Neural progenitor cell (in vitro differentiated cells): ENCODE results near the gene ADAMTSL1. TPM values are rescaled to one million over a fixed set of nuclear protein-coding genes. Genes with fewer than 3 reads are reported as not detected.
A peak's percentile ranks its signal among the peaks of the same experiment; 100 is the strongest.

Source experiments
- DNase-seq: peaks from one replicate; pipeline ENCODE4 v3.0.0-alpha.2; 2016; ENCODE audit warnings: low spot score
- H2AFZ ChIP-seq: fragments of 200-600 bp; sonication (generic); replicated peaks from 2 replicates; pipeline ENCODE4 v1.6.1; 2016; ENCODE audit warnings: antibody characterized with exemption
- H3F3A ChIP-seq: fragments of 200-600 bp; sonication (generic); 2 replicates; pipeline ENCODE4 v1.6.1; 2016; ENCODE audit warnings: antibody characterized with exemption, low read depth
- H3K27ac ChIP-seq: fragments of 200-600 bp; sonication (generic); 2 replicates; pipeline ENCODE4 v1.5.1; 2016; ENCODE audit warnings: mild to moderate bottlenecking
- H3K27me3 ChIP-seq: fragments of 200-600 bp; sonication (generic); 2 replicates; pipeline ENCODE4 v1.6.1; 2016; ENCODE audit warnings: mild to moderate bottlenecking, moderate library complexity
- H3K36me3 ChIP-seq: fragments of 200-600 bp; sonication (generic); 2 replicates; pipeline ENCODE4 v1.5.1; 2016
- H3K4me1 ChIP-seq: fragments of 200-600 bp; sonication (generic); 2 replicates; pipeline ENCODE4 v1.6.1; 2016; ENCODE audit warnings: mixed run types
- H3K4me2 ChIP-seq: fragments of 200-600 bp; sonication (generic); 2 replicates; pipeline ENCODE4 v1.6.1; 2016
- H3K4me3 ChIP-seq: fragments of 200-600 bp; sonication (generic); 2 replicates; pipeline ENCODE4 v1.5.1; 2016
- H3K79me2 ChIP-seq: fragments of 200-600 bp; sonication (generic); 2 replicates; pipeline ENCODE4 v1.6.1; 2016; ENCODE audit warnings: low read depth
- H3K9ac ChIP-seq: fragments of 200-600 bp; sonication (generic); 2 replicates; pipeline ENCODE4 v1.6.1; 2016
- H3K9me3 ChIP-seq: fragments of 200-600 bp; sonication (generic); 2 replicates; pipeline ENCODE4 v1.5.1; 2016; ENCODE audit warnings: low read depth
- H4K20me1 ChIP-seq: fragments of 200-600 bp; sonication (generic); 2 replicates; pipeline ENCODE4 v1.6.1; 2016; ENCODE audit warnings: low read depth
- H3K27ac Mint-ChIP-seq: 3 replicates; pipeline ENCODE4 v1.8.0; 2021; ENCODE audit warnings: mixed read lengths
- H3K27me3 Mint-ChIP-seq: 2 replicates; pipeline ENCODE4 v1.8.0; 2022; ENCODE audit warnings: low read depth, mild to moderate bottlenecking, inconsistent platforms, moderate library complexity, mixed read lengths; ENCODE audit not compliant: insufficient read depth
- H3K36me3 Mint-ChIP-seq: 3 replicates; pipeline ENCODE4 v1.8.0; 2021; ENCODE audit warnings: mixed read lengths
- H3K4me1 Mint-ChIP-seq: 3 replicates; pipeline ENCODE4 v1.8.0; 2021; ENCODE audit warnings: mixed read lengths
- H3K4me3 Mint-ChIP-seq: 3 replicates; pipeline ENCODE4 v1.8.0; 2021; ENCODE audit warnings: mild to moderate bottlenecking, moderate library complexity, mixed read lengths
- H3K9me3 Mint-ChIP-seq: 3 replicates; pipeline ENCODE4 v1.8.0; 2020; ENCODE audit warnings: mixed read lengths
- EZH2 ChIP-seq: fragments of 200-600 bp; sonication (generic); IDR thresholded peaks from 2 replicates; pipeline ENCODE4 v1.6.1; 2017; ENCODE audit warnings: antibody characterized with exemption, mild to moderate bottlenecking, moderate library complexity
- EZH2phosphoT487 ChIP-seq: fragments of 200-600 bp; sonication (generic); IDR thresholded peaks from 2 replicates; pipeline ENCODE4 v1.6.1; 2017; ENCODE audit warnings: antibody characterized with exemption
- total RNA-seq: library from RNA; depleted of rRNA; stranded (reverse); fragments of >200 nt; gene quantifications from 2 replicates; pipeline ENCODE4 v1.2.3, GENCODE V29; 2015; ENCODE audit warnings: low replicate concordance
- TF ChIP-seq, protein P1 (sequence below): fragments of 200-600 bp; sonication (generic); IDR thresholded peaks from 2 replicates; pipeline ENCODE4 v1.5.1; 2017; ENCODE audit warnings: antibody characterized with exemption, mild to moderate bottlenecking

Gene ADAMTSL1
- total RNA-seq, 1 donor from 2014 or later = 0.73 TPM

- no peaks in the 10 kb centered on the region for H3K36me3 ChIP-seq
- H3K27me3 Mint-ChIP-seq = no peaks in the 10 kb centered on the region
- H3K4me1 Mint-ChIP-seq = peaks cover 11% of the 10 kb centered on the region
- TF ChIP-seq EZH2phosphoT487 (no peak), EZH2 (no peak)
- TF ChIP-seq, protein P1, sequence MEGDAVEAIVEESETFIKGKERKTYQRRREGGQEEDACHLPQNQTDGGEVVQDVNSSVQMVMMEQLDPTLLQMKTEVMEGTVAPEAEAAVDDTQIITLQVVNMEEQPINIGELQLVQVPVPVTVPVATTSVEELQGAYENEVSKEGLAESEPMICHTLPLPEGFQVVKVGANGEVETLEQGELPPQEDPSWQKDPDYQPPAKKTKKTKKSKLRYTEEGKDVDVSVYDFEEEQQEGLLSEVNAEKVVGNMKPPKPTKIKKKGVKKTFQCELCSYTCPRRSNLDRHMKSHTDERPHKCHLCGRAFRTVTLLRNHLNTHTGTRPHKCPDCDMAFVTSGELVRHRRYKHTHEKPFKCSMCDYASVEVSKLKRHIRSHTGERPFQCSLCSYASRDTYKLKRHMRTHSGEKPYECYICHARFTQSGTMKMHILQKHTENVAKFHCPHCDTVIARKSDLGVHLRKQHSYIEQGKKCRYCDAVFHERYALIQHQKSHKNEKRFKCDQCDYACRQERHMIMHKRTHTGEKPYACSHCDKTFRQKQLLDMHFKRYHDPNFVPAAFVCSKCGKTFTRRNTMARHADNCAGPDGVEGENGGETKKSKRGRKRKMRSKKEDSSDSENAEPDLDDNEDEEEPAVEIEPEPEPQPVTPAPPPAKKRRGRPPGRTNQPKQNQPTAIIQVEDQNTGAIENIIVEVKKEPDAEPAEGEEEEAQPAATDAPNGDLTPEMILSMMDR = no peak
- DNase-seq = no peak
- H2AFZ ChIP-seq = peak overlapping the region; percentile 50
- no peaks in the 10 kb centered on the region for H3K27me3 ChIP-seq
- no peak overlapping the region for H3K27ac Mint-ChIP-seq
- no peak overlapping the region for H3K27ac ChIP-seq
- H3K36me3 Mint-ChIP-seq = no peaks in the 10 kb centered on the region
- no peaks in the 10 kb centered on the region for H3K9me3 ChIP-seq
- peaks cover 10% of the 10 kb centered on the region for H3K4me1 ChIP-seq
- no peaks in the 10 kb centered on the region for H3K9me3 Mint-ChIP-seq
- H3K4me3 ChIP-seq = no peak overlapping the region
- H3K4me3 Mint-ChIP-seq = no peak overlapping the region
- no peaks in the 10 kb centered on the region for H3F3A ChIP-seq
- H3K4me2 ChIP-seq = no peak overlapping the region
- no peaks in the 10 kb centered on the region for H4K20me1 ChIP-seq
- no peaks in the 10 kb centered on the region for H3K79me2 ChIP-seq
- H3K9ac ChIP-seq = no peak overlapping the region
Observed at GRCh38 chr9:18448101-18448500, 25.9 kb upstream of the ADAMTSL1 start.

GRCh38 chr9:18451406-18451805, 22.5 kb upstream of the ADAMTSL1 start:
- no peaks in the 10 kb centered on the region for H3K36me3 Mint-ChIP-seq
- H2AFZ ChIP-seq = no peak overlapping the region
- no peak overlapping the region for H3K9ac ChIP-seq
- H3K4me1 Mint-ChIP-seq = peaks cover 11% of the 10 kb centered on the region
- H3F3A ChIP-seq = no peaks in the 10 kb centered on the region
- TF ChIP-seq EZH2phosphoT487 = no peak
- TF ChIP-seq, protein P1 = no peak
- no peak overlapping the region for H3K4me2 ChIP-seq
- no peak for DNase-seq
- no peaks in the 10 kb centered on the region for H3K27me3 ChIP-seq
- no peaks in the 10 kb centered on the region for H3K9me3 ChIP-seq
- no peaks in the 10 kb centered on the region for H3K27me3 Mint-ChIP-seq
- H3K9me3 Mint-ChIP-seq = no peaks in the 10 kb centered on the region
- H3K4me1 ChIP-seq = peaks cover 10% of the 10 kb centered on the region
- H3K27ac ChIP-seq = no peak overlapping the region
- no peaks in the 10 kb centered on the region for H3K79me2 ChIP-seq
- no peaks in the 10 kb centered on the region for H3K36me3 ChIP-seq
- no peaks in the 10 kb centered on the region for H4K20me1 ChIP-seq
- no peak overlapping the region for H3K4me3 ChIP-seq
- no peak overlapping the region for H3K27ac Mint-ChIP-seq
- no peak overlapping the region for H3K4me3 Mint-ChIP-seq

GRCh38 chr9:18452276-18452675, 21.7 kb upstream of the ADAMTSL1 start:
- Histone ChIP-seq H3K36me3 (no peaks in the 10 kb centered on the region), H3K4me2 (no peak overlapping the region), H3K27ac (no peak overlapping the region), H3K9me3 (no peaks in the 10 kb centered on the region), H3K27me3 (no peaks in the 10 kb centered on the region), H3K9ac (no peak overlapping the region), H3F3A (no peaks in the 10 kb centered on the region), H4K20me1 (no peaks in the 10 kb centered on the region), H3K79me2 (no peaks in the 10 kb centered on the region), H3K4me1 (peaks cover 10% of the 10 kb centered on the region), H2AFZ (no peak overlapping the region), H3K4me3 (no peak overlapping the region)
- Mint-ChIP-seq H3K27ac (no peak overlapping the region), H3K9me3 (no peaks in the 10 kb centered on the region), H3K4me1 (peaks cover 9% of the 10 kb centered on the region), H3K27me3 (no peaks in the 10 kb centered on the region), H3K36me3 (no peaks in the 10 kb centered on the region), H3K4me3 (no peak overlapping the region)
- no peak for DNase-seq
- TF ChIP-seq EZH2phosphoT487 (no peak), EZH2 (no peak)
- TF ChIP-seq, protein P1 = no peak
